ENCODE results near the gene FOXJ3. TPM values are rescaled to one million over a fixed set of nuclear protein-coding genes. Genes with fewer than 3 reads are reported as not detected.

FOXJ3 gene
- total RNA-seq (76.4 and 80.3 TPM in 2 replicates), polyA plus RNA-seq (15.4 and 27.4 TPM in 2 replicates), polyA minus RNA-seq (26.3 and 47.9 TPM in 2 replicates)
- 37.3 TPM for total RNA-seq (2013)

DNA sequence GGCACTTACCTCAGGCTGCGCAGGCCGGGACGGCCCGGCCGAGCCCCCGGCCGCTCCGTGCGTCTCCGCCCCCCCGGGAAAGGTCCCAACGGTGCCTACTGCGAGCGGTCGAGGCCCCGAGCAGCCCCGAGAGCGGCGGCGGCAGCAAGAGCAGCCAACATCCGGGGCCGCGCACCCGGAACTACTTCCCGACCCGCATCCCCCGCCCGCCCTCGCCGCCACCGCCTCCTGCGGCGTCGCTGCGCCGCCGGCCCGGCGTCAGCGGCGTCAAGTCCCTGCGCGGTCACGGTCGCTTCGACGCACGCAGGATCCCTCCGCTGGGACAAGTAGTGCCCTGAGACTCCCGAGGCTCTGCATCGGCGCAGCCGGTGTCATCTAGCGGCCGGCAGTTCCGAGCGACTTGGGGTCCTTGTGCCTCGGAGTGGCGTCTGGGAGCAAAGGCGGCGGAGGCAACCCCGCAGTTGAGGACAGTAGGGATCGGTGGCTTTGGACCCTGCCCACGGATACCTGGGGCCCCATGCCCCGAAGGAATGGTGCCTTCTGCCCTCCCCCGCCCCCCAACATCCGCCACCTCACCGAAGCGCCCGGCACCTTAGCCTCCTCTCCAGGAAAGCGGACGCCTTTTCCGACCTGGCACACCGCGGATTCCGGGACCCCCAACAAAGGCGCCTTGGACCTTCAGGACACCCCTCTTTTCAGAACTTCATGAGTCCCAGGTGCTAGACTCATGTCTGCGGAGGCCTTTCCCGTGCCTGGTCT, at the start of gene FOXJ3:
Gene FOXJ3, minus strand, starts transcription at position 186 of the 759 bp plus-strand sequence. CDS start 24,142 bp downstream, outside the sequence.
- Mint-ChIP-seq H3K4me1 (peaks cover 44% of the 10 kb centered on the region), H3K4me3 (peak within 1 kb of the TSS; percentile 95), H3K27me3 (no peaks in the 10 kb centered on the region), H3K27ac (peak within 1 kb of the TSS; percentile 90), H3K9me3 (ENCODE audit: insufficient read depth) (no peaks in the 10 kb centered on the region)
- ChIA-PET CTCF (interaction anchor here (1.7 kb wide), 1 partner anchor 9 kb away, joined by 7 read pairs; no protein-coding TSS in a partner anchor), POLR2A (interaction anchor here (0.7 kb wide), 1 partner anchor 482 kb away, joined by 5 read pairs; no protein-coding TSS in a partner anchor)
- no peaks in the 10 kb centered on the region for H3K27me3 ChIP-seq (replicated peaks in 1 of 4; ENCODE audit: control extremely low read depth in 1 of 4, control insufficient read depth in 3 of 4, insufficient read depth in 4 of 4, low read length in 3 of 4)
- H3K79me2 ChIP-seq (ENCODE audit: control insufficient read depth, insufficient read depth, low read length): peaks cover 65% of the 10 kb centered on the region
- no peak for TF ChIP-seq EZH2 (IDR thresholded peaks at IDR 0.05; ENCODE audit: borderline replicate concordance, insufficient read depth, low read depth, low read length, poor library complexity, severe bottlenecking)
- TF ChIP-seq, protein P1, sequence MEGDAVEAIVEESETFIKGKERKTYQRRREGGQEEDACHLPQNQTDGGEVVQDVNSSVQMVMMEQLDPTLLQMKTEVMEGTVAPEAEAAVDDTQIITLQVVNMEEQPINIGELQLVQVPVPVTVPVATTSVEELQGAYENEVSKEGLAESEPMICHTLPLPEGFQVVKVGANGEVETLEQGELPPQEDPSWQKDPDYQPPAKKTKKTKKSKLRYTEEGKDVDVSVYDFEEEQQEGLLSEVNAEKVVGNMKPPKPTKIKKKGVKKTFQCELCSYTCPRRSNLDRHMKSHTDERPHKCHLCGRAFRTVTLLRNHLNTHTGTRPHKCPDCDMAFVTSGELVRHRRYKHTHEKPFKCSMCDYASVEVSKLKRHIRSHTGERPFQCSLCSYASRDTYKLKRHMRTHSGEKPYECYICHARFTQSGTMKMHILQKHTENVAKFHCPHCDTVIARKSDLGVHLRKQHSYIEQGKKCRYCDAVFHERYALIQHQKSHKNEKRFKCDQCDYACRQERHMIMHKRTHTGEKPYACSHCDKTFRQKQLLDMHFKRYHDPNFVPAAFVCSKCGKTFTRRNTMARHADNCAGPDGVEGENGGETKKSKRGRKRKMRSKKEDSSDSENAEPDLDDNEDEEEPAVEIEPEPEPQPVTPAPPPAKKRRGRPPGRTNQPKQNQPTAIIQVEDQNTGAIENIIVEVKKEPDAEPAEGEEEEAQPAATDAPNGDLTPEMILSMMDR (IDR thresholded peaks at IDR 0.05): no peak
- H3K4me1 ChIP-seq (ENCODE audit: control insufficient read depth in 2 of 2, insufficient read depth in 2 of 2, low read length in 2 of 2): peaks cover 20 to 24% of the 10 kb centered on the region in 2 donors
- peak within 1 kb of the TSS; percentile 63 to 97 (median 89) for H3K4me3 ChIP-seq (ENCODE audit: control extremely low read depth in 1 of 5, extremely low read depth in 1 of 5, insufficient read depth in 1 of 5, low read depth in 2 of 5, low read length in 4 of 5)
- DNase-seq (peak; percentile 97), ATAC-seq (ENCODE audit: low read depth) (peak; percentile 90)
- H3K4me2 ChIP-seq (replicated peaks; ENCODE audit: low read depth, low read length, poor library complexity, severe bottlenecking): peak within 1 kb of the TSS; percentile 97
- H4K20me1 ChIP-seq (ENCODE audit: control insufficient read depth, insufficient read depth, low read length, poor library complexity, severe bottlenecking): peaks cover 31% of the 10 kb centered on the region
- no peaks in the 10 kb centered on the region for H3K9me3 ChIP-seq (ENCODE audit: control extremely low read depth in 1 of 3, control insufficient read depth in 2 of 3, insufficient read depth in 1 of 3, low read length in 2 of 3)
- under 1% methylated on average over 73 of the region's 79 CpGs for WGBS (ENCODE audit: insufficient coverage)
- H3K27ac ChIP-seq (ENCODE audit: low read length in 2 of 2): peak within 1 kb of the TSS; percentile 75 to 91
- intact Hi-C loops (cut with micrococcal nuclease): loop anchor here (1.0 to 5.0 kb wide), 6 partner anchors 121 to 432 kb away; partner anchors contain the start of genes C1orf50, CCDC30, P3H1 and PPCS
- no peaks in the 10 kb centered on the region for H3K36me3 ChIP-seq (replicated peaks in 1 of 2; ENCODE audit: control extremely low read depth in 1 of 2, control insufficient read depth in 1 of 2, extremely low read depth in 1 of 2, insufficient read depth in 2 of 2, low read length in 1 of 2)
- H3K9ac ChIP-seq (ENCODE audit: low read length): peak within 1 kb of the TSS; percentile 93
- H2AFZ ChIP-seq (ENCODE audit: insufficient read depth, low read depth, low read length, poor library complexity, severe bottlenecking): peak within 1 kb of the TSS; percentile 96

DNA sequence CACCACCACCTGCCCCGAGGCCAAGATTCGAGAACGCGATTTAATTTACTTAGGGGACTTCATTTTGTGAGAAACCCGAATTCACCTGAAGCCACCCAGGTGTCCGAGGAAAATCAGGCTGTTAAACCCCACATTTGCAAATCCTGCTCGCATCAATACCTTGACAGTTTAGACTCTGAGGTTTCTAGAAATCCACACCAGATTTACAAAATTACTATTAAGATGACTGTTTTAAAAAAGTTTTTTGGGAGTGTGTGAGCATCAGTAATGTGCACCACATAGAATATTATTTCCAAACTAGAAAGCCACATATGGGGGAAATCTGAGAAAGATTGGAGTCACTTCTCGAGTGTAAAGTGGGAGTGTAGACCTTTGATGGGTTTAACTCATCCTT, 46.2 kb upstream of the FOXJ3 start:
- 11% methylated on average over 6 of the region's 8 CpGs for WGBS (ENCODE audit: insufficient coverage)

More for the DNA sequence above, 46.2 kb upstream of the FOXJ3 start:
- Histone ChIP-seq H3K79me2 (ENCODE audit: control insufficient read depth, insufficient read depth, low read length) (no peaks in the 10 kb centered on the region), H3K4me3 (ENCODE audit: control extremely low read depth in 1 of 5, extremely low read depth in 1 of 5, insufficient read depth in 1 of 5, low read depth in 2 of 5, low read length in 4 of 5) (peak overlapping the region in 3 of 5 experiments; percentile 39 to 54 (median 48)), H3K27me3 (replicated peaks in 1 of 4; ENCODE audit: control extremely low read depth in 1 of 4, control insufficient read depth in 3 of 4, insufficient read depth in 4 of 4, low read length in 3 of 4) (peaks cover 0 to 34% (median 26%) of the 10 kb centered on the region in 4 experiments), H3K4me2 (replicated peaks; ENCODE audit: low read depth, low read length, poor library complexity, severe bottlenecking) (peak overlapping the region; percentile 83), H4K20me1 (ENCODE audit: control insufficient read depth, insufficient read depth, low read length, poor library complexity, severe bottlenecking) (no peaks in the 10 kb centered on the region), H3K27ac (ENCODE audit: low read length in 2 of 2) (no peak overlapping the region), H3K36me3 (replicated peaks in 1 of 2; ENCODE audit: control extremely low read depth in 1 of 2, control insufficient read depth in 1 of 2, extremely low read depth in 1 of 2, insufficient read depth in 2 of 2, low read length in 1 of 2) (no peaks in the 10 kb centered on the region), H3K9me3 (ENCODE audit: control extremely low read depth in 1 of 3, control insufficient read depth in 2 of 3, insufficient read depth in 1 of 3, low read length in 2 of 3) (no peaks in the 10 kb centered on the region), H3K4me1 (ENCODE audit: control insufficient read depth in 2 of 2, insufficient read depth in 2 of 2, low read length in 2 of 2) (peaks cover 9 to 14% of the 10 kb centered on the region in 2 donors), H3K9ac (ENCODE audit: low read length) (peak overlapping the region; percentile 54), H2AFZ (ENCODE audit: insufficient read depth, low read depth, low read length, poor library complexity, severe bottlenecking) (peak overlapping the region; percentile 72)
- H3K27me3 Mint-ChIP-seq: peaks cover 57% of the 10 kb centered on the region
- POLR2A ChIA-PET: no interaction called here
- no peak for ATAC-seq (ENCODE audit: low read depth)
- CTCF ChIA-PET: no interaction called here
- no peak overlapping the region for H3K27ac Mint-ChIP-seq
- H3K9me3 Mint-ChIP-seq (ENCODE audit: insufficient read depth): no peaks in the 10 kb centered on the region
- TF ChIP-seq, protein P1 (IDR thresholded peaks at IDR 0.05): no peak
- TF ChIP-seq EZH2 (IDR thresholded peaks at IDR 0.05; ENCODE audit: borderline replicate concordance, insufficient read depth, low read depth, low read length, poor library complexity, severe bottlenecking): no peak
- no peak for DNase-seq
- intact Hi-C loops (cut with micrococcal nuclease): no loop called here
- H3K4me3 Mint-ChIP-seq: peak overlapping the region; percentile 76
- H3K4me1 Mint-ChIP-seq: peaks cover 11% of the 10 kb centered on the region
